Erythroblast (primary cell): ENCODE data around the gene TRIM54.

Experiments
- DNase-seq, 2 experiments: peaks; one replicate each; lab custom pipeline; 2025; lab: John Stamatoyannopoulos, UW
- GATA1 ChIP-seq: IDR thresholded peaks from 2 replicates; pipeline ENCODE4 v1.6.1; 2011; ENCODE audit warnings: low read depth, mild to moderate bottlenecking, control low read depth, low read length, moderate library complexity
- POLR2A ChIP-seq: IDR thresholded peaks from 2 replicates; pipeline ENCODE4 v1.6.1; 2011; ENCODE audit warnings: mild to moderate bottlenecking, low read length

TRIM54 gene

GRCh38 chr2:27281855-27282559 is at the start of gene TRIM54:
TRIM54 (plus strand) TSS chr2:27282429; CDS start chr2:27282732, 303 bp downstream.
- TF ChIP-seq POLR2A, result no peak
- TF ChIP-seq GATA1, result no peak
- DNase-seq, result no peak

- TF ChIP-seq GATA1 (no peak), POLR2A (no peak)
- DNase-seq, result no peak
Observed at GRCh38 chr2:27233341-27233740, 48.9 kb upstream of the TRIM54 start.

- TF ChIP-seq POLR2A, result no peak
- no peak for TF ChIP-seq GATA1
- no peak for DNase-seq
Observed at GRCh38 chr2:27236136-27236535, 46.1 kb upstream of the TRIM54 start.

GRCh38 chr2:27236626-27237025 is 45.6 kb upstream of the TRIM54 start:
- no peak for TF ChIP-seq GATA1
- TF ChIP-seq POLR2A, result no peak
- DNase-seq, result no peak

GRCh38 chr2:27237341-27237945 is 44.8 kb upstream of the TRIM54 start:
- DNase-seq, result no peak
- no peak for TF ChIP-seq POLR2A
- TF ChIP-seq GATA1, result no peak

- no peak for DNase-seq
- no peak for TF ChIP-seq POLR2A
- TF ChIP-seq GATA1, result no peak
Observed at GRCh38 chr2:27238976-27239375, 43.3 kb upstream of the TRIM54 start.

- DNase-seq, result no peak
- TF ChIP-seq GATA1, result no peak
- no peak for TF ChIP-seq POLR2A
Observed at GRCh38 chr2:27240406-27240805, 41.8 kb upstream of the TRIM54 start.

- TF ChIP-seq GATA1 (no peak), POLR2A (no peak)
- DNase-seq, result no peak
Observed at GRCh38 chr2:27241761-27242613, 40.2 kb upstream of the TRIM54 start.

- TF ChIP-seq POLR2A, result no peak
- no peak for TF ChIP-seq GATA1
- no peak for DNase-seq
Observed at GRCh38 chr2:27242614-27242951, 39.6 kb upstream of the TRIM54 start.

- no peak for DNase-seq
- TF ChIP-seq GATA1 (no peak), POLR2A (no peak)
Observed at GRCh38 chr2:27243391-27244130, 38.7 kb upstream of the TRIM54 start.

- TF ChIP-seq POLR2A (no peak), GATA1 (no peak)
- no peak for DNase-seq
Observed at GRCh38 chr2:27245116-27245515, 37.1 kb upstream of the TRIM54 start.

- no peak for DNase-seq
- TF ChIP-seq POLR2A (no peak), GATA1 (no peak)
Observed at GRCh38 chr2:27245626-27246025, 36.6 kb upstream of the TRIM54 start.

- no peak for DNase-seq
- TF ChIP-seq POLR2A (no peak), GATA1 (no peak)
Observed at GRCh38 chr2:27247893-27248292, 34.3 kb upstream of the TRIM54 start.
